Endothelial cell of umbilical vein (primary cell): ENCODE results near the gene SLC39A8. TPM values are rescaled to one million over a fixed set of nuclear protein-coding genes. Genes with fewer than 3 reads are reported as not detected.

ENCODE experiments used
- BruUV-seq: library from RNA; stranded (reverse); fragments of 400-500 nt; replicated peaks from 2 replicates; lab custom pipeline; 2021; lab: Mats Ljungman, UMichigan
- CTCF ChIA-PET: fragments of 300-600, 350-600 bp; sonication (Branson Sonifier 250); formaldehyde crosslinking; loops from one replicate; lab custom pipeline; 2021; ENCODE audit warnings: antibody characterized with exemption, inconsistent platforms; lab: Charles Lee
- POLR2A ChIA-PET: fragments of 300-600, 350-600 bp; sonication (Branson Sonifier 250); formaldehyde crosslinking; loops from one replicate; lab custom pipeline; 2021; ENCODE audit warnings: antibody characterized with exemption, inconsistent platforms; lab: Charles Lee
- DNase-seq: peaks from one replicate; pipeline ENCODE4 v3.0.0-alpha.2; 2011; ENCODE audit warnings: low read depth, low spot score
- FAIRE-seq: peaks from 2 replicates; lab custom pipeline; 2011; peaks lifted over from hg19 to GRCh38; lab: Jason Lieb, UNC
- H2AFZ ChIP-seq: 2 replicates; pipeline ENCODE4 v1.6.0; 2012; ENCODE audit warnings: low read depth, low read length, control low read depth, inconsistent platforms
- H3K27ac ChIP-seq: 2 replicates; pipeline ENCODE4 v1.5.1; 2011; ENCODE audit warnings: low read depth, mild to moderate bottlenecking, control low read depth, low read length, moderate library complexity; ENCODE audit not compliant: insufficient read depth
- H3K27me3 ChIP-seq, 2 experiments: 2 replicates each; pipeline versions ENCODE4 v1.6.0 to v1.6.1; 2011; ENCODE audit warnings: low read length in 2 of 2, mixed read lengths in 1 of 2; ENCODE audit not compliant: control insufficient read depth in 2 of 2, insufficient read depth in 2 of 2
- H3K36me3 ChIP-seq, 2 experiments: 2 replicates in 1 of 2; 3 replicates in 1 of 2; pipeline ENCODE4 v1.5.1; 2011; ENCODE audit warnings: low read length in 2 of 2, mild to moderate bottlenecking in 1 of 2, moderate library complexity in 1 of 2; ENCODE audit not compliant: control insufficient read depth in 2 of 2, insufficient read depth in 2 of 2; ENCODE audit errors: extremely low read depth in 1 of 2
- H3K4me1 ChIP-seq: 3 replicates; pipeline ENCODE4 v1.5.1; 2011; ENCODE audit warnings: mild to moderate bottlenecking, low read length; ENCODE audit not compliant: control insufficient read depth, insufficient read depth; ENCODE audit errors: extremely low read depth
- H3K4me2 ChIP-seq: 2 replicates; pipeline ENCODE4 v1.6.1; 2011; ENCODE audit warnings: low read length, control low read depth, mixed read lengths; ENCODE audit not compliant: insufficient read depth
- H3K4me3 ChIP-seq, 3 experiments: fragments of 200-600 bp in 1 of 3; sonication (generic), shearing (Covaris generic) in 1 of 3; replicated peaks in 1 of 3; 2 replicates each; pipeline ENCODE4 v1.5.1; 2011 to 2016; ENCODE audit warnings: control low read depth in 3 of 3, low read length in 3 of 3, mild to moderate bottlenecking in 2 of 3, inconsistent platforms in 1 of 3, low read depth in 1 of 3, moderate library complexity in 1 of 3; ENCODE audit not compliant: insufficient read depth in 1 of 3
- H3K79me2 ChIP-seq: 2 replicates; pipeline ENCODE4 v1.6.0; 2012; ENCODE audit warnings: low read length, inconsistent platforms; ENCODE audit not compliant: control insufficient read depth, insufficient read depth
- H3K9ac ChIP-seq: replicated peaks from 2 replicates; pipeline ENCODE3; 2011; ENCODE audit warnings: low read length, control low read depth; ENCODE audit not compliant: insufficient read depth; ENCODE audit errors: extremely low read depth
- H3K9me1 ChIP-seq: replicated peaks from 3 replicates; pipeline ENCODE4 v1.6.0; 2011; ENCODE audit warnings: mild to moderate bottlenecking, low read length; ENCODE audit not compliant: control insufficient read depth, insufficient read depth; ENCODE audit errors: extremely low read depth
- H3K9me3 ChIP-seq: replicated peaks from 2 replicates; pipeline ENCODE4 v1.5.1; 2012; ENCODE audit warnings: low read length, inconsistent platforms; ENCODE audit not compliant: control insufficient read depth, insufficient read depth
- H4K20me1 ChIP-seq: replicated peaks from 2 replicates; pipeline ENCODE3; 2011; ENCODE audit warnings: mild to moderate bottlenecking, low read length; ENCODE audit not compliant: control insufficient read depth, insufficient read depth; ENCODE audit errors: extremely low read depth
- CTCF ChIP-seq, 2 donors: IDR thresholded peaks; 1 replicate in 1 of 2; 2 replicates in 1 of 2; pipeline ENCODE4 v1.5.1; 2011; ENCODE audit warnings: low read length in 2 of 2, mild to moderate bottlenecking in 2 of 2, moderate library complexity in 2 of 2, control low read depth in 1 of 2, inconsistent platforms in 1 of 2, low read depth in 1 of 2; ENCODE audit not compliant: insufficient read depth in 1 of 2; ENCODE audit errors: extremely low read depth in 1 of 2
- EZH2 ChIP-seq: IDR thresholded peaks from 2 replicates; pipeline ENCODE4 v1.6.1; 2012; ENCODE audit warnings: borderline replicate concordance, low read depth, mild to moderate bottlenecking, moderate library complexity, low read length, inconsistent platforms; ENCODE audit not compliant: severe bottlenecking
- FOS ChIP-seq: IDR thresholded peaks from 2 replicates; pipeline ENCODE4 v1.6.1; 2011; ENCODE audit warnings: mild to moderate bottlenecking, low read length, moderate library complexity, borderline replicate concordance; ENCODE audit not compliant: insufficient read depth
- GATA2 ChIP-seq: IDR thresholded peaks from 2 replicates; pipeline ENCODE4 v1.7.0; 2011; ENCODE audit warnings: low read depth, mild to moderate bottlenecking, moderate library complexity, mixed read lengths, low read length; ENCODE audit not compliant: insufficient read length, insufficient read depth
- JUN ChIP-seq: IDR thresholded peaks from 2 replicates; pipeline ENCODE4 v1.6.1; 2011; ENCODE audit warnings: borderline replicate concordance, low read depth; ENCODE audit not compliant: insufficient read length, insufficient read depth
- MYC ChIP-seq: IDR thresholded peaks from one replicate; pipeline ENCODE4 v1.6.1; 2011; ENCODE audit warnings: mild to moderate bottlenecking, low read depth, low read length
- POLR2A ChIP-seq: IDR thresholded peaks from 2 replicates; pipeline ENCODE4 v1.6.1; 2012; ENCODE audit warnings: low read depth, mild to moderate bottlenecking, control low read depth, low read length
- POLR2AphosphoS5 ChIP-seq: IDR thresholded peaks from 2 replicates; pipeline ENCODE4 v1.6.1; 2012; ENCODE audit warnings: low read depth, mild to moderate bottlenecking, control low read depth, low read length, moderate library complexity; ENCODE audit not compliant: insufficient read depth
- dilution Hi-C: fragments of 300-500 bp; cut with MboI; formaldehyde crosslinking; loops from one replicate; pipeline ENCODE4 v1.15.0; 2019; ENCODE audit warnings: low sequenced_read_pairs; ENCODE audit not compliant: extremely low pct_ligation_motif_present
- intact Hi-C: fragments of 100-400 bp; cut with micrococcal nuclease; formaldehyde crosslinking; loops from one replicate; pipeline ENCODE4 v1.10.0; 2022
- polyA plus RNA-seq, 4 experiments: library from polyadenylated mRNA; depleted of rRNA in 3 of 4; stranded (reverse) in 3 of 4; unstranded in 1 of 4; fragments of >200 nt; gene quantifications; 2 replicates each; pipeline versions ENCODE4 v1.2.1 to v1.2.3, GENCODE V29; 2011 to 2012; ENCODE audit warnings: missing spikeins in 1 of 4
- total RNA-seq: library from RNA; stranded (reverse); gene quantifications from 2 replicates; pipeline ENCODE4 v1.2.3, GENCODE V29; 2021
- TF ChIP-seq, protein P1 (sequence below): IDR thresholded peaks from 2 replicates; pipeline ENCODE4 v1.6.1; 2011; ENCODE audit not compliant: insufficient read depth, insufficient read length

Gene SLC39A8
- total and polyA plus RNA-seq, 2 donors (not counting 3 experiments of a cell fraction or from before 2014, with no cell fraction given): 1.7 to 6.7 TPM

DNA sequence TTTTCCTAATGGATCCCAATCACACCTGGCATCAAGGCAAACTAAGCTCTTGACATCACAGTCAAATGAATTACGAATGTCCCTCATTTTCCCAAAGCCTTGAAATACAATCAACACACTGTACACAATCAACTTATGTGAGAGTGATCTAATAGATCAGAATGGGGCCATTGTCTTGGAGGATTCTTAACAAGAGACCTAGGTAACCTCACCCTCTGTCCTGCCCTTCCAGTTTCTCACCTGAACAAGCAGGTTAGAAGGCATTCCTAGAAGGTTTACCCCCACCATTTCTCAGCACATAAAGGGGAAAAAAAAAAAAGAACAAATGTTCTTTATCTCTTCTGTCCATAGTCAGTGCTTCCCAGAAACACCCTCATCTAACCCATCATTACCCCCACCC lies 6.3 kb downstream of the SLC39A8 start:
- H3K9me3 ChIP-seq: no peaks in the 10 kb centered on the region
- FAIRE-seq (no peak), DNase-seq (no peak)
- H3K4me1 ChIP-seq: peaks cover 5% of the 10 kb centered on the region
- H3K79me2 ChIP-seq: no peaks in the 10 kb centered on the region
- no peaks in the 10 kb centered on the region for H4K20me1 ChIP-seq
- H3K4me2 ChIP-seq: no peak overlapping the region
- no peaks in the 10 kb centered on the region for H3K27me3 ChIP-seq
- intact Hi-C loops: no loop called here
- H3K9ac ChIP-seq: no peak overlapping the region
- dilution Hi-C loops: no loop called here
- H3K36me3 ChIP-seq: no peaks in the 10 kb centered on the region
- ChIA-PET CTCF (interaction anchor here (0.6 kb wide), 1 partner anchor 125 kb away, joined by 3 read pairs; no protein-coding TSS in a partner anchor), POLR2A (no interaction called here)
- no peak overlapping the region for H3K4me3 ChIP-seq
- no peak for TF ChIP-seq POLR2AphosphoS5
- TF ChIP-seq CTCF (IDR thresholded peaks at IDR 0.05; ENCODE audit: extremely low read depth in 1 of 2, insufficient read depth in 1 of 2, low read depth in 1 of 2, low read length in 2 of 2): no peak
- no peak for TF ChIP-seq JUN
- TF ChIP-seq FOS: no peak
- TF ChIP-seq POLR2A: no peak
- TF ChIP-seq, protein P1, sequence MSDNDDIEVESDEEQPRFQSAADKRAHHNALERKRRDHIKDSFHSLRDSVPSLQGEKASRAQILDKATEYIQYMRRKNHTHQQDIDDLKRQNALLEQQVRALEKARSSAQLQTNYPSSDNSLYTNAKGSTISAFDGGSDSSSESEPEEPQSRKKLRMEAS: no peak
- TF ChIP-seq MYC: no peak
- TF ChIP-seq GATA2: no peak
- TF ChIP-seq EZH2: no peak
- H3K27ac ChIP-seq: no peak overlapping the region
- no peaks in the 10 kb centered on the region for H3K9me1 ChIP-seq
- H2AFZ ChIP-seq: no peak overlapping the region
- BruUV-seq: no TSS peak
